Measurements from ENCODE around the gene GLRA3.
"Not testable (repeated sequence)": the region's sequence is repeated elsewhere in the genome, so short reads cannot be mapped to it uniquely, and the experiment has no call there.

GLRA3 gene

DNA sequence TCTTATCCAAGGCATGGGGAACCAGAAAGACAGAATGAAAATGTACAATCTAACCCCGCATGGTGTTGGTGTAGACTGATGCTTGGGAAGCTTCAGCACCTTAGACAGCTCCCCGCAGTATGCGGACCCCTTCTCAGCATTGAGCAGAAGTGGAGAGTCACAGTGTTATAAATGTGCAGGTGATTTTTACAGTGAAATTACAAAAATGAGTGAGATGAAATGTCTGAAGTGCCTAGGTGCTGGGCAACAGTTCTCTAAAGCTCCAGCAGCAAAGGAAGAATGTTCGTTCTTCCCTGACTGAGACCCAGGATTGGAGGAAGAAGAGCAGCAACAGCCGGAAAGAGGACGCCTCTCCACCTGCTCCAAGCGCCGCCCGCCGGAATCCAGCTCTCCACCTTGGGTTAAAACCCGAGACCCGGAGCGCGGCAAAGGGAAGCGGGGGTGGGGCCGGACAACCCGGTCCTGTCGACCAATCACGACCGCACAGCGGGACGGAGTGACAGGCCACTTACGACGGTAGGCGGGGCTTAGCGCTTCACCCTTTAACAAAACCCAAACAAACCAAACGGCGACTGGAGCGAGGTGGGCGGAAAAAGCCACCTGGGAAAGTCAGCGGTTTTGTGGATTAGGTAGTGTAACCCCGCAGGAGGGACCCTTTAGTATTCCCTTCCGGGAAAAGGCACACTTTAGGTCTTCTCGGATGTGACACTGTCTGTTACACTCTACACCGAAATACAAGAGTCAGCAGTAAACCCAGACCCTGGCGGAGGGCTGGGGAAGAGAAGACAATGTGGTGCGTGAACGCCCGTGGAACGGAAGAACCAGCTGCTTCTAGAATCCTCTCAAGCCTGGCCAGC, at the start of gene GLRA3:
Gene GLRA3, minus strand, starts transcription at position 403 of the 857 bp plus-strand sequence. CDS start 436 bp downstream, outside the sequence.
- DNase-seq, result peak; percentile 1

DNA sequence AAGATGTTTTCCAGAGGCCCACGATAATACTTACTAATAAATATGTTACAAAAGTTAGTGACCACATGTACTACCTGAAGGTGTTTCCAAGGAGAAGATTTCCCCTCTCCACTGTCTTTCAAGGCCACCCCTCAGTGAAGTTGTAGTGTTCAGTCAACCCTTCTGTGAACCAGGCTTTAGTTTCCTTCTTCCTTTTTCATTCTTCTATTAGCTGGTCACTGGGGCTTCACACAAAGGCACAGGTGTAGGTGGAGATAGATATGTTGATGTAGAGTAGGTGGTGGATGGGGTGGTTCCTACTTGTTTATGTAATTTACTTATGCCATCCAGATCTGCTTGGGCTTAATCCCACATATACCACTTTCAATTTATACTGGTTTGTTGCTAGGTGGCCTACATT, 45.9 kb upstream of the GLRA3 start:
- no peak for DNase-seq

DNA sequence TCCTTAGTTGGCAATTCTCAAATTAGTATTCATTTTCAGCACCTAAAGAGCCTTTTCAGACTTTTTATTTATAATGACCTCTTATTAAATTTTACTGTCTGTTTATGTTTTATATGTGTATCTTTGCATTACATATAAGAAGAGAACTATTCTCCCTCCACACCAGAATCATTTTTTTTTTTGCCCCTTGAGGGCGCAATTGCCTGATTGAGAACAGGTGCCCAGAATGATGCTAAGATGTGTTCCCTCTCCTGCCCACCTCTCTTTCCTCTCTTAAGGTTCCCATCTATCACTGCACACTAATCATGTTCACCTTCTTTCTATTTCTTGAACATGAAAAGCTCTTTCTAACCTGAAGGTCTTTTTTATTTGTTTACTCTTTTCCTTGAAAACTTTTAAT, 44.9 kb upstream of the GLRA3 start:
- no peak for DNase-seq

DNA sequence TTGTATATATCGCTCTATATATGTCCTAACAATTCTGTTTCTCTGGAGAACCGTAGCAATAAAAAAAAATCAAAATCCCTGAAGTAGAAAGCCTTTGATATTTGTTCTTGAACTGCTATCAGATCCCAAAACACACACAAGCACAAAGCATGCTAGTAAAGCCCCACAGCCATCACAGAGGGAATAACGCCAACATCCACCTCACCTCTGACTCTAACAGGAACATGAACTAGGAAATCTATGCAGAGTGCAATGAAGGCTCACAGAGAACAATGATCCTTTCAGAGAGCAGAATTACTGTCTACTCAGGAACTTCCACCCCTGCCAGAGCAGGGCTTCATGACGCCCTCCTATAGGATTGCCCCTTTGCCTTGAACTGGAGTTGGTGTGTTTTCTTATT, 44.1 kb upstream of the GLRA3 start:
- DNase-seq, result not testable (repeated sequence)

DNA sequence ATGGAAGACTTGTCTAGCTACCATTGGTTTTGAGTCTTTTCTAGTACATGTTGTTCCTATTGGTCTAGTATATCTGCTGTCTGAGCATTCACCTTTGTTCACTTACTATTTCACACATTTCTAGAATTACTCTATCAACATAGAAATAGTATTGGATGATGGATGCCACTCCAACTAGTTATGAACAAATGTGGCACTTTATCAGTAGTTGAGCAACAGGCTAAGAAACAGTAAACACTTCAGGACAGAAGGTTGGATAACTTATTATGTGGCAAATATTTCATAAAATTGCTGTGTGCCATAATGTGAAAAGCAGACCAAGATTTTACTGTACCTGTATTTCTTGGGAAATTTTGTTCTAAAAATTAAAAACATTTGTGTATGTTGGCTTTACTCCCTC, 42.4 kb upstream of the GLRA3 start:
- DNase-seq, result no peak

DNA sequence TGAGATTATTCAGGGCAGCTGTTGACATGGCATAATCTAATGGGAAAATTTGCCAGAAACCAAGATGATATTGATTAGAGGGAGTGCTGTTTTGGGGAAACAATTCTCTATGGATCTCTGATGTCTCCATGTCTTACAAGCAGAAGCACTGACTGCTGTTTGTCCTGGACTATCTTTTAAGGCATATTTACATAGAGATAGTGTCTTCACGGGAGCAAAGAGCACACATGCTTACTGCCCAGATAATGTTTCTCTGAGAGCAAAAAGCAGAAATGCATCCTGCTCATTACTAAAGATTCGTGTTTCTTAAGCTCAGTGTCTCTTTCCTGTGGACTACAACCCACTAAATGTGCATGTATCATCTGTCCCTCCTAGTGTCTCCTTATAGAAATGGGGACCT, 41.3 kb upstream of the GLRA3 start:
- no peak for DNase-seq

DNA sequence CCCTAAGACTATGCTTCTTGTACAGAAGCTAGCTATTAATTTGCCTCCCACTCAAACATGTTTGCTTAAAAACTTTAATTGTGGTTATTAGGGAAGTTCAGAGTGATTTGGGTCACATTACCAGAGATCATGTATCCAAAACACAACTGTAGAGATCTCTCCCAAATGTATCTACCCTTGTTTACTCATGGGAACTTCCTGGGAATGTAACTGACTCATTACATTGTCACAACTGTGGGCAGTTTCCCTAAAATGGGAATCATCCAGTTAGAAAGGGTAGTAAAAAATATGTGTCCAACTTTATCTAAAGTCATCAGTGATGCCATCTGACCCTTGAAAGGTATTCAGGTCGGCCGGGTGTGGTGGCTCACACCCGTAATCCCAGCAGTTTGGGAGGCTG, 40.3 kb upstream of the GLRA3 start:
- DNase-seq, result no peak

DNA sequence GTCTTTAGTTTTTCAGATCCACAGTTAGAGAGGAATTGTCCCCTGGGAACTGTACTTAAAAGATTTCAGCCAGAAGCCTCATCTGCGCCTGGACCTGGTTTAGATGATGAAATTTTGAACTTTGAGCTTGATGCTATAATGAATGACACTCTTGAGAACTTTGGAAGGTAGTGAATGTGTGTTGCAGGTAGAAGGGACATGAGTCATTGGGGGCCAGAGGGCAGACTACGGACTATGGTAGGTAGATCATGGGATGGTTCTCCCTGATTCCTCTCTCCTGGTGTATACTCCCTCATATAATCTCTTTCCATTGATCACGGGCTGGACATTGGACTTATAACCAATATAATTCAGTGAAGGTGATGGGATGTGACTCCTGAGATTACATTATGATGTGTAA, 38.9 kb upstream of the GLRA3 start:
- no peak for DNase-seq

DNA sequence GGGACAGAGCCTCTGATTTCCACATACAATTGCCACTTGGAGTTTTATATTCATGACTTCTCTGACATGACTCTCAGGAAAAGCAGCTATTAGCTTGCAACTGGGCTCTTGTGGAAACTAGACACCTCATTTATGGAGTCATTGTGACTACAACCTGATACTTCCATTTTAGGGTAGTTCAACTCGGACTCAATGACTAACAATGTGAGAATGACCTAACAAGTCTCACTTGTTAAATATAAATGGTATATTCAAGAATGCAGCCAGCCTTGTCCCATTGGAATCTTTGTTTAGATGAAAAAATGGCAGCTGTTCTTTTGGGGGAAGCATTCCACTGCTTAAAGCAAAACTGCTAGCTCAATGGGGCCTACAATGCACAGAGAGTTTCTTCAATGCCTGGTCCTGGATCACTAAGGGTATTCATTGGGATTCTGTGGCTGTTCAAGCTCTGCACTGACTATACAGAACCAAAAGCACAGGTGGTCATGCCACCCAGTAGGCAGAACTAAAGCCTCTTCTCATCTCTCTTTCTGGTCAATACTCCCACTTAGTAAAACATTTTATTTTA, 36.5 kb upstream of the GLRA3 start:
- no peak for DNase-seq

DNA sequence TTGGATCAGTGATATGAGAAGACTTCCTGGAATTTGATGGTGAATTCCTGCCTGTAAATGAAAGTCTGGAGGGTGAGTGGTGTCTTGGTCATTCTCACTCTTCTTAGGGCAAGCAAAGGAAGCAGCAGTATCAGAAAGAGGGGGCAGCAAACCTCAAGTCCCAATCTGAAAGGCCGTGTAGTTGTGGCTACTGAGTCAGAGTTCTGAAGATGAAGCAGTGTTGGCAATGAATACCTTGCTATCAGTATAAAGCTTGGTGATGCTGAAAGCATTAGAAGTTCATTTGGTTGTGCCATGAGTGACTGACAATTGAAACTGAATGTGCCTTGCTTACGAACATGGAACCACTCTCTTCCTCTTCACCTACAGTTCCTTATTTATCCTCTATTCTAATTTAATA, 35.0 kb upstream of the GLRA3 start:
- DNase-seq, result no peak

DNA sequence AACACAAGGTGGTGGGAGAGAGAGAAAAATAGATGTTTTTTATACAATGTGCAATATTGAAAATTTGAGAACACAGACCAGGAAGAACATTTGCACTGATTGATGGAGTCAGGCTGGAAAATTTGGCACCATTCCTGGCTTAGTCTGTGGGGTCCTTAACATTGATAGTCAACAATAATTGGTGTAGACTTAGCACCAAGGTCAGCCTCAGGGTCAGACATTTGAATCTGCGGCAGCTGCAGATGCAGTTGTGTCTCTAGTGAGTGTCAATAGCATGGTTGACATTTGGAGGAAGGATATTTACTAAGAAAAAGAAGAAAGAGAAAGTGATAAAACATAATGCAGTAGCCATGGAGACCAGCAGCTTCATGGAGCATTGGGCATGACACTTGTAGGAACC, 31.5 kb upstream of the GLRA3 start:
- DNase-seq, result no peak

DNA sequence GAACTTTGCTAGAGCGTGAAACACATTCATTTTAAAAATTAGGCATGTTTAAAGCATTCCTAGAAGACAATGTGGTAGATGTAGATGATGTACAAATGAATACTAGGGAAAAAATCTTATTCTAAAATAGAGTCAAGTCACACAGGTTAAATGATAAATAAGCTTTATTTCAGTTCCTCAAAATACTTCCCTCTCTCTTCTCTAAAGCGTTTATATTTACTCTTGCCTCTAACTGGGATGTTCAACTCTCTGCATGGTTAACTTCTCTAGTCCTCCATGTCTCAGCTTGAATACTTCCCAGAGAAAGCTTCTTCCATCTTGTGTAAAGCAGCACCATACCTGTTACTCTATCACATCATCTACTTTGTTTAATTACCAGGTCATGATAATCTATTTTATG, 30.9 kb upstream of the GLRA3 start:
- no peak for DNase-seq

DNA sequence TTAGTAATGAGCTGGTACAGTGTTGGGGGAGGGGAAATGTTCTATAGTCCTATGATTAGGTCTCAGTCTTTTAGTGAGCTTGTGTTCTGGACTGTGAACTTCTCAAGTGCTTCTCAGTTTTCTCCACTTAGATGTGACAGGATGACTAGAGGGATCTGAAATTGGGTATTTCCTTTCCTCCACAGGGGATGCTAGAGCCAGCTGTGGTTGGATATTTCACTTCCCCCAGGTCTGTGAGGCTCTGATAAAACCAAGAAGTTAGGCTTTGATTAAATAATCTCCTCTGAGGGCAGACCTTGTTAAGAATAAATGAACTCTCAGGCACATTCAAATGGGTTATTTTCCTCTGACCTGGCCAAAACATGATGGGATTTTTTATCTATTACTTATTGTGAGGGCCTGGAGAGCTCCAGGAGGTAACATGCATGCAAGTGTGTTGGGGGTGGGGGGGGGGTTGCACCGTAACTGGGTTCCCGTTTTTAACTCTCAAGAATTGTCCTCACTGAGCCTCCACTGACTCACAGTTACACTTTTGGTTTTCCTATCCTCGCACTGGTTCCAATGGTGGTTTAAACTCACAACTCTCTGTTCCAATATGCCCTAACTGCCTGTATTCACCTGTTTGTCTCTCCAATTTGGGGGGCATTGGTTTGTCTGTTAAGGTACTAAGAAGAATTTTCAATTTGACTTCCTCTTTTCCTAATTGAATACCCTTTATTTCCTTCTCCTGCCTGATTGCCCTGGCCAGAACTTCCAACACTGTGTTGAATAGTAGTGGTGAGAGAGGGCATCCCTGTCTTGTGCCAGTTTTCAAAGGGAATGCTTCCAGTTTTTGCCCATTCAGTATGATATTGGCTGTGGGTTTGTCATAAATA, 28.1 kb upstream of the GLRA3 start:
- no peak for DNase-seq

DNA sequence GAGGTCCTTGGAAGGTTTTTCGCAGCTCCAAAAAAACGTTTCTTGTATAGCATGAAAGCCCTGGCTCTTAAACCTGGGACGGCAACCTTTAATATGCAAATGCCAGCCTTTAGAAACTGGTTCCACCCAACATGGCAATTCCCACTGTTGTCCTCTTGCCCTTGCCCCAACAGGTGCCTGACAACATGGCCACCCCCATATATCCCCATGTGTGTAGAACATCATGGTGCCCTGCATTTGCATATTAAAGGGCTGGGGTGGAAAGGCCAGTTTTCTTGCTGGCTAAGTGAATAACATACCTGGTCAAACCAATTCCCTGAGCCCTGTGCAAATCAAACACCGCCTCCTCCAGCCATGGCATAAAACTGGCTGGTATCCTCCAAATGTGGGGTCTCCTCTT, 26.0 kb upstream of the GLRA3 start:
- DNase-seq, result no peak

DNA sequence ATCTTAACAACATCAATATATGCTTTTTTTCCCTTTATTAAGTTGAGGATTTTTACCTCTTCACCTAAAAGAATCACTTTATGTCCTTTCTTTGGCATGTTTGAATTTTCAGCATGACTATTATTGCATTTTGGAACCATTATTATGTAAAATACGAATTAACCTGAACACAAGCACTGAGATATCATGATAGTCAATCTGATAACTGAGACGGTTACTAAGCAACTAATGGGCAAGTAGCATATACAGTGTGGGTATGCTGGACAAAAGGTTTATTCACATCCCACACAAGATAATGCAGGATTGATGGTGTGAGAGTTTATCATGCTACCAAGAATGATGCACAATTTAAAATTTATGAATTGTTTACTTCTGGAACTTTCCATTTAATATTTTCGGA, 24.6 kb upstream of the GLRA3 start:
- DNase-seq, result no peak

DNA sequence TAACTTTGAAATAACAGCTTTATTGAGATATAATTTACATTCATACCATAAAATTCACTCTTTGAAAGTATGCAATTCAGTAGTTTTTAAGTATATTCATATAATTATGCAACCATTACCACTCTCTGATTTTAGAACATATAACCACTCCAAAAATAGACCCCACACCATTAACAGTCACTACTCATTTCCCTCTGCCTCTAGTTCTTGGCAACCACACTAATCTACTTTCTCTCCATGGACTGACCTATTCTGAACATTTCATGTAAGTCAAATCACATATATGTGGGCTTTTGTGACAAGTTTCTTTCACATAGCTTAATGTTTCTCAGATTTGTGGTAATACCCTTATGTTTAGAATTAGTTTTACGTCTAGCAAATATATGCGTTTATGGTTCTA, 19.5 kb upstream of the GLRA3 start:
- no peak for DNase-seq

DNA sequence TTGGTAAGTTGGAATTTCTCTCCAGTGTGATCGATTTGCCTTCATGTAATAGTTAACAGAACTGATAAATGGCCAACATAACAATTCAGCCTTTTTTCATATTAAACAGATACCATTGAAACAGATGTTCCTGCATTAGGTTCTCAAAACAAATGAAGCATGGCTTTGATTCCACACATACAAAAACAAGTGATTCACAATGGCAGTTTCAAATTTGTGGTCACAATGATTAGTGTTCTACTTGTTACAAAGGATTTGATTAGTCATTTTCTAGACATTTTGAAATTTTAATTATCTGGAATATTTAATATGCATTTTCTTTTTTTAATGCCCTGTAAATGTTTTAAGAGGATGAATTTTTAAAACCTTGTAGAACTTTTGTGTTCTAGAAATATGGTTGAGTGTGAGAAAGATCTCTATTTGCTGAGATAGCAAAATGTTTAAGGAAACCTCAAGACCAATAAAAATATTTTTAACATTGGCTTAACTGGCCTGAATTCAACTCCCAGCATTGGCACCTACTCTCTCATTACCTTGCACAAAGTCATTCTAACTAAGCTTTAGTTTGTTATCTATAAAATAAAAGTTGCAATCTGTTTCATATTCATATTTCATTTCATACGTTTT, 18.9 kb upstream of the GLRA3 start:
- DNase-seq, result no peak

DNA sequence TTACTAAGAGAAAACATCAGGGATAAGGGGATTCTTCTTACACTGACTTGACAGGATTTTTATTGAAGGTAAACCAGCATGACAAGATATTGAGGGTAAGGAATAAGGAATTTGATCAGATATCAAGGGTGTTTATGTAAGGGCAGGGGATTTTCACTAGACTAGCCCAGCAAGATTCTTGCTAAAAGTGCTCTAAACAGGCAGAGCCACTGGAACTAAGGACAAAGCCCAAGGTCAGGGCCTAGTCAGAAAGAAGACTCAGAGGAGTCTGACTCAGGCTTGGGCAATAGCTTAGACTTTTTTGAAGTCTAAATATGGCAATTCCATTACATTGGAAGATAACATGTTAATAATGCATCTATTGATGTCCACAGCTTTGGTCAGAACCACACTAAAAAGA, 6.5 kb upstream of the GLRA3 start:
- DNase-seq, result no peak

DNA sequence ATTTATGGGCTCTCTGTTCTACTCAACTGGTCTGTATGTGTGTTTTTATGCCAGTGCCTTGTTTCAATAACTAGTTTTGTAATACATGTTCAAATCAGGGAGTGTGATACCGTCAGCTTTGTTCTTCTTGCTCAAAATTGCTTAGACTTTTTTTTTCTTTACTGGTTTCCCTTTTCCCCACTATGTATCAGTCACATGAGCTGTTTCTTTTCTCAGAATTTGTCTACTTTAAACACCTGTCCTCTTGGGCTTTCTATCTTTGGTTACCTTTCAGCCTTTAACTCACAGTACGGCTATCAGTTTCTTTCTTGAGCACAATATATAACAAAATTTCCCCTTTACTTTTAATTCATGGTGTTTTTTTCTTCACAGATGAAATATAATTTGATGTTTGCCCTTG, 5.4 kb upstream of the GLRA3 start:
- DNase-seq, result no peak

DNA sequence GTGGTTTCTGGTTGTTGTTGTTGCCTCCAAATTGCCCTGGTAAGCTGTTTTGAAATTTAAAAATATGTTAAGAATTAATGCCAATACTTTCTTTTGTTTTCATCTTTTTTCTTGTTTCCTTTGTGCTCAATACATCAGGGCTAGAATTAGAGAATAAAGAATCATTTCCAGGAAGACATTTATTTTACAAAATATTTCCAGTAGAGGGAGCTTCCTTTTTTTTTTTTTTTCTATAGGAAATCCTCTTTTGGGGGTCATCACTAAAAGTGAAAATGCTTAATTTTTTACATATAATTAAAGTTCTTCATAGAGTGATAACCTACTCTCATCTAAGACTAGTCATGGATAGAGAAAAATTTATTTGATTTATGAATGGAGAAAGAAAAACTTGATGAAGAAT, 2.4 kb downstream of the GLRA3 start:
- DNase-seq, result no peak

DNA sequence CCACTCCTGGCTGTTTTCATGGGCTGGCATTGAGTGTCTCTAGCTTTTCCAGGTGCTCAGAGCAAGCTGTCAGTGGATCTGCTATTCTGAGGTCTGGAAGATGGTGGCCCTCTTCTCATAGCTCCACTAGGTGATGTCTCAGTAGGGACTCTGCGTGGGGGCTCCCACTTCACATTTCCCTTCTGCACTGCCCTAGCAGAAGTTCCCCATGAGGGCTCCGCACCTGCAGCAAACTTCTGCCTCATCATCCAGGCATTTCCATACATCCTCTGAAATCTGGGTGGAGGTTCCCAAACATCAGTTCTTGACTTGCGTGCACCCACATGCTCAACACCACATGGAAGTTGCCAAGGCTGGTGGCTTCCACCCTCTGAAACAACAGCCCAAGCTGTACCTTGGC, 13.8 kb downstream of the GLRA3 start:
- no peak for DNase-seq

DNA sequence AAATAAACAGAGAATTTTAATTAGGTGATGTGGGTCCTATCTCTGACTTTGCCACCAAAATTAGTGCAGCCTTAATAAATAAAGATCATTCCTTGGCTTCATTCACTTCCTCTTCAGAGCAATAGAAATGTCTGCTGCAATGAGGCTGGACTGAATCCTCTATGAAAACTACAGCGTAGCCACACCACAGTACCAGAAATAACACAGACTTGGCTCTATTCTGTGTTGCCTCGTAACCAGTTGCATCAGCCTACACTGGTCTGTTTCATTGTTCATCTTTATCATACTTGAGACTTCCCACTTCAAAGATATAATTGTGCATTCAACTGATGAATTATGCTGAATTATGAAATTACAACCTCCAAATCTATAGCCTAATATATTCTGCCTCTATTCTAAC, 15.8 kb downstream of the GLRA3 start:
- DNase-seq, result no peak

DNA sequence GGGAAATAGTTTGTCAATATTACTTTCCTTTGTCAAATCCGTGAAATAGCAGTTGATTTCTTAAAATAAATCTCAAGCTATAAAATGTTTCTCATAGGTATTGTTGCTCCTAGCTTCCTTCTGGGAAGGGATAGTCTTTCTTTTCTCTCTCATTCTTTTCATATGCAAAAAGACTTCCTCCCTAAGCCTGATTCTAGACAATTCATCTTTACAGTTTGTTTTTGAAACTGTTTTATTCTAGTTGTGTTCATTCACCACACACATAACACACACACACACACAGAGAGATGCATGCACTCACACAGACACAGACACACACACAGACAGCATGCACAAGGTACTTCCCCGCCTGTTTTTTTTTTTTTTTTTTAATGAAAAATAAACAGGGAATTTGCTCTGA, 18.2 kb downstream of the GLRA3 start:
- DNase-seq, result no peak
